ENCODE measurements around the gene CEACAM16. TPM values are rescaled to one million over a fixed set of nuclear protein-coding genes. Genes with fewer than 3 reads are reported as not detected.

The CEACAM16 gene
- total and polyA plus RNA-seq, 9 of the 15 experiments (the other 6 are each of a cell fraction or from before 2014, with no cell fraction given), result not detected

DNA sequence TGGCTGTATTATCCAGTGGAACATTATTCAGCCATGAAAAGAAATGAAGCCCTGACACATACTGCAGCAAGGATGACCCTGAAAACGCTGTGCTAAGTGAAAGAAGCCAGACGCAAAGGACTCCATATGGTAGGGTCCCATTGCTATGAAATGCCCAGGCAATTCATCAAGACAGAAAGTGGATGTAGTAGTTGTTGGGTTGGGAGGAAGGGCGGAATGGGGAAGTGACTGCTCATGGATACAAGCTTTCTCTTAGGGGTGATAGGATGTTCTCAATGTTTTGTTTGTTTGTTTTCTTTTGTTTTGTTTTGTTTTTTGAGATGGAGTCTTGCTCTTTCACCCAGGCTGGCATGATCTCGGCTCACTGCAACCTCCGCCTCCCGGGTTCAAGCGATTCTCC lies 11.1 kb upstream of the CEACAM16 start:
- CTCF ChIA-PET (ENCODE audit: low intra/inter-chr PET ratio), result interaction anchor here (1.9 kb wide), 1 partner anchor 83 kb away, joined by 20 read pairs; no protein-coding TSS in a partner anchor
- TF ChIP-seq SIN3A (IDR thresholded peaks at IDR 0.05; ENCODE audit: borderline replicate concordance in 2 of 2, control insufficient read depth in 1 of 2, low read depth in 2 of 2, low read length in 2 of 2), result no peak
- TF ChIP-seq POLR2AphosphoS2 (IDR thresholded peaks at IDR 0.05; ENCODE audit: low read length), result no peak
- TF ChIP-seq, protein P1, sequence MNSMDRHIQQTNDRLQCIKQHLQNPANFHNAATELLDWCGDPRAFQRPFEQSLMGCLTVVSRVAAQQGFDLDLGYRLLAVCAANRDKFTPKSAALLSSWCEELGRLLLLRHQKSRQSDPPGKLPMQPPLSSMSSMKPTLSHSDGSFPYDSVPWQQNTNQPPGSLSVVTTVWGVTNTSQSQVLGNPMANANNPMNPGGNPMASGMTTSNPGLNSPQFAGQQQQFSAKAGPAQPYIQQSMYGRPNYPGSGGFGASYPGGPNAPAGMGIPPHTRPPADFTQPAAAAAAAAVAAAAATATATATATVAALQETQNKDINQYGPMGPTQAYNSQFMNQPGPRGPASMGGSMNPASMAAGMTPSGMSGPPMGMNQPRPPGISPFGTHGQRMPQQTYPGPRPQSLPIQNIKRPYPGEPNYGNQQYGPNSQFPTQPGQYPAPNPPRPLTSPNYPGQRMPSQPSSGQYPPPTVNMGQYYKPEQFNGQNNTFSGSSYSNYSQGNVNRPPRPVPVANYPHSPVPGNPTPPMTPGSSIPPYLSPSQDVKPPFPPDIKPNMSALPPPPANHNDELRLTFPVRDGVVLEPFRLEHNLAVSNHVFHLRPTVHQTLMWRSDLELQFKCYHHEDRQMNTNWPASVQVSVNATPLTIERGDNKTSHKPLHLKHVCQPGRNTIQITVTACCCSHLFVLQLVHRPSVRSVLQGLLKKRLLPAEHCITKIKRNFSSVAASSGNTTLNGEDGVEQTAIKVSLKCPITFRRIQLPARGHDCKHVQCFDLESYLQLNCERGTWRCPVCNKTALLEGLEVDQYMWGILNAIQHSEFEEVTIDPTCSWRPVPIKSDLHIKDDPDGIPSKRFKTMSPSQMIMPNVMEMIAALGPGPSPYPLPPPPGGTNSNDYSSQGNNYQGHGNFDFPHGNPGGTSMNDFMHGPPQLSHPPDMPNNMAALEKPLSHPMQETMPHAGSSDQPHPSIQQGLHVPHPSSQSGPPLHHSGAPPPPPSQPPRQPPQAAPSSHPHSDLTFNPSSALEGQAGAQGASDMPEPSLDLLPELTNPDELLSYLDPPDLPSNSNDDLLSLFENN (IDR thresholded peaks at IDR 0.05; ENCODE audit: low read depth in 2 of 2, low read length in 2 of 2), result no peak
- no peak for TF ChIP-seq MTA1 (IDR thresholded peaks at IDR 0.05; ENCODE audit: borderline replicate concordance)
- no peak for TF ChIP-seq BRF1 (IDR thresholded peaks at IDR 0.05; ENCODE audit: borderline replicate concordance, extremely low read depth, insufficient read length)
- TF ChIP-seq SPI1 (IDR thresholded peaks at IDR 0.05; ENCODE audit: borderline replicate concordance, low read depth, low read length), result peak; percentile 76; the same call in 1 of the 2 replicates
- no peak for TF ChIP-seq TCF7 (IDR thresholded peaks at IDR 0.05; ENCODE audit: borderline replicate concordance)
- no peak for TF ChIP-seq U2AF1 (optimal IDR thresholded peaks at IDR 0.05; ENCODE audit: low read depth, low read length)
- Histone ChIP-seq H3K27ac (ENCODE audit: extremely low read depth, low read depth, low read length) (no peak overlapping the region), H2AFZ (ENCODE audit: low read depth, low read length) (no peak overlapping the region), H3K27me3 (ENCODE audit: control insufficient read depth in 2 of 2, insufficient read depth in 2 of 2, low read length in 2 of 2) (no peaks in the 10 kb centered on the region), H3K9me1 (ENCODE audit: control insufficient read depth, insufficient read depth, low read length) (no peaks in the 10 kb centered on the region), H4K20me1 (replicated peaks; ENCODE audit: control insufficient read depth, insufficient read depth, low read length) (no peaks in the 10 kb centered on the region; the same call in 1 of the 2 replicates), H3K4me3 (no peak overlapping the region), H3K36me3 (ENCODE audit: control insufficient read depth, insufficient read depth, low read length) (no peaks in the 10 kb centered on the region), H3K79me2 (ENCODE audit: control insufficient read depth, insufficient read depth, low read length) (no peaks in the 10 kb centered on the region), H3K4me2 (ENCODE audit: insufficient read depth, low read length) (no peak overlapping the region), H3K4me1 (replicated peaks in 1 of 2; ENCODE audit: control insufficient read depth in 2 of 2, insufficient read depth in 2 of 2, low read length in 2 of 2) (peaks cover 13 to 29% of the 10 kb centered on the region in 2 experiments), H3K9me3 (replicated peaks; ENCODE audit: control insufficient read depth, insufficient read depth, low read depth, low read length) (no peaks in the 10 kb centered on the region), H3K9ac (ENCODE audit: insufficient read depth in 1 of 2, low read depth in 2 of 2, low read length in 2 of 2) (no peak overlapping the region)
- FAIRE-seq (no peak), ATAC-seq (no peak), DNase-seq (ENCODE audit: extremely low read depth in 1 of 4, low spot score in 3 of 4) (no peak)
- 48% methylated on average over 7 of the region's 7 CpGs for WGBS (ENCODE audit: insufficient coverage, low coverage, missing lambda C conversion rate)
- in situ Hi-C loops (cut with MboI) (no loop called here), intact Hi-C loops (cut with micrococcal nuclease) (loop anchor here (2.0 to 10.0 kb wide), 2 partner anchors 35 to 113 kb away; no protein-coding TSS in a partner anchor)
- POLR2A ChIA-PET, result no interaction called here
- BruUV-seq (replicated peaks), result no TSS peak
